IMR-90 (cell line): ENCODE data around the gene CCND1. TPM values are rescaled to one million over a fixed set of nuclear protein-coding genes. Genes with fewer than 3 reads are reported as not detected.
A peak's percentile ranks its signal among the peaks of the same experiment; 100 is the strongest.

ENCODE experiments used
- ATAC-seq: fragments of 200-7000 bp; cut with Tn5 transposase; 2 replicates; pipeline ENCODE4 v1.9.1; 2020; ENCODE audit warnings: low read depth, mild to moderate bottlenecking, moderate library complexity
- BruUV-seq: library from RNA; stranded (reverse); fragments of 400-500 nt; replicated peaks from 2 replicates; lab custom pipeline; 2021; lab: Mats Ljungman, UMichigan
- CTCF ChIA-PET: fragments of 300-600 bp; formaldehyde crosslinking; extraction: SDS; loops from one replicate; lab custom pipeline; 2021; ENCODE audit warnings: antibody characterized with exemption; lab: Yijun Ruan, JAX
- POLR2A ChIA-PET: fragments of 300-600 bp; sonication (Branson Sonifier 250); formaldehyde crosslinking; loops from one replicate; lab custom pipeline; 2022; ENCODE audit warnings: antibody characterized with exemption; ENCODE audit not compliant: unreplicated experiment; lab: Charles Lee
- DNase-seq: peaks from one replicate; pipeline ENCODE4 v3.0.0; 2013
- H2AFZ ChIP-seq: replicated peaks from 2 replicates; pipeline ENCODE3; 2013; ENCODE audit warnings: low read length, mild to moderate bottlenecking; ENCODE audit not compliant: poor library complexity
- H2AK5ac ChIP-seq: 2 replicates; pipeline ENCODE4 v1.6.1; 2013; ENCODE audit warnings: low read depth, low read length, inconsistent platforms
- H2AK9ac ChIP-seq: replicated peaks from 2 replicates; pipeline ENCODE3; 2013; ENCODE audit warnings: mild to moderate bottlenecking, low read depth, low read length, moderate library complexity; ENCODE audit not compliant: poor library complexity
- H2BK120ac ChIP-seq: 2 replicates; pipeline ENCODE4 v1.6.1; 2013; ENCODE audit warnings: low read depth, low read length, inconsistent platforms
- H2BK15ac ChIP-seq: 3 replicates; pipeline ENCODE4 v1.6.1; 2013; ENCODE audit warnings: low read depth, low read length, inconsistent platforms
- H2BK20ac ChIP-seq: 2 replicates; pipeline ENCODE4 v1.6.1; 2013; ENCODE audit warnings: low read depth, mild to moderate bottlenecking, inconsistent platforms, low read length, moderate library complexity
- H2BK5ac ChIP-seq: 2 replicates; pipeline ENCODE4 v1.6.1; 2013; ENCODE audit warnings: mild to moderate bottlenecking, low read depth, low read length, inconsistent platforms; ENCODE audit not compliant: poor library complexity, severe bottlenecking
- H3K14ac ChIP-seq: replicated peaks from 2 replicates; pipeline ENCODE4 v1.6.1; 2013; ENCODE audit warnings: low read depth, low read length, inconsistent platforms
- H3K18ac ChIP-seq: 2 replicates; pipeline ENCODE4 v1.6.1; 2013; ENCODE audit warnings: low read depth, low read length, control low read depth
- H3K23ac ChIP-seq: 2 replicates; pipeline ENCODE4 v1.6.1; 2013; ENCODE audit warnings: low read depth, low read length, inconsistent platforms
- H3K27ac ChIP-seq: 2 replicates; pipeline ENCODE4 v1.5.1; 2013; ENCODE audit warnings: mild to moderate bottlenecking, control low read depth, low read length; ENCODE audit not compliant: insufficient read depth
- H3K27me3 ChIP-seq: 2 replicates; pipeline ENCODE4 v1.6.1; 2013; ENCODE audit warnings: low read length; ENCODE audit not compliant: control insufficient read depth, insufficient read depth
- H3K36me3 ChIP-seq: 2 replicates; pipeline ENCODE4 v1.6.1; 2013; ENCODE audit warnings: low read length, mixed read lengths; ENCODE audit not compliant: control insufficient read depth, insufficient read depth
- H3K4ac ChIP-seq: 2 replicates; pipeline ENCODE4 v1.6.1; 2013; ENCODE audit warnings: low read depth, low read length, inconsistent platforms
- H3K4me1 ChIP-seq: 2 replicates; pipeline ENCODE4 v1.6.1; 2013; ENCODE audit warnings: low read length, mixed read lengths; ENCODE audit not compliant: control insufficient read depth, insufficient read depth
- H3K4me2 ChIP-seq: 2 replicates; pipeline ENCODE4 v1.6.1; 2013; ENCODE audit warnings: low read depth, mild to moderate bottlenecking, control low read depth, low read length, moderate library complexity
- H3K4me3 ChIP-seq: 2 replicates; pipeline ENCODE4 v1.5.1; 2013; ENCODE audit warnings: low read depth, mild to moderate bottlenecking, control low read depth, low read length, moderate library complexity; ENCODE audit not compliant: insufficient read depth
- H3K56ac ChIP-seq: 2 replicates; pipeline ENCODE4 v1.6.1; 2013; ENCODE audit warnings: low read length, inconsistent platforms; ENCODE audit not compliant: insufficient read depth; ENCODE audit errors: extremely low read depth
- H3K79me1 ChIP-seq, 2 experiments: 2 replicates each; pipeline ENCODE4 v1.6.1; 2013; ENCODE audit warnings: low read length in 2 of 2, inconsistent platforms in 1 of 2, low read depth in 1 of 2
- H3K9ac ChIP-seq: 2 replicates; pipeline ENCODE4 v1.6.1; 2013; ENCODE audit warnings: low read depth, low read length, control low read depth
- H3K9me1 ChIP-seq: 2 replicates; pipeline ENCODE4 v1.6.1; 2013; ENCODE audit warnings: low read length, inconsistent platforms; ENCODE audit not compliant: insufficient read depth
- H3K9me3 ChIP-seq: 2 replicates; pipeline ENCODE4 v1.6.1; 2013; ENCODE audit warnings: low read length; ENCODE audit not compliant: control insufficient read depth, insufficient read depth
- H4K20me1 ChIP-seq: 2 replicates; pipeline ENCODE4 v1.6.1; 2013; ENCODE audit warnings: low read length, inconsistent platforms; ENCODE audit not compliant: insufficient read depth
- H4K5ac ChIP-seq: 2 replicates; pipeline ENCODE4 v1.6.1; 2013; ENCODE audit warnings: mild to moderate bottlenecking, low read depth, low read length, control low read depth
- H4K8ac ChIP-seq, 2 experiments: 2 replicates each; pipeline ENCODE4 v1.6.1; 2013; ENCODE audit warnings: low read depth in 2 of 2, low read length in 2 of 2, control low read depth in 1 of 2, inconsistent platforms in 1 of 2
- H4K91ac ChIP-seq: 2 replicates; pipeline ENCODE4 v1.6.1; 2013; ENCODE audit warnings: low read depth, low read length, inconsistent platforms; ENCODE audit not compliant: insufficient read depth
- CHD1 ChIP-seq: IDR thresholded peaks from 2 replicates; pipeline ENCODE4 v1.6.1; 2012; ENCODE audit warnings: low read depth, low read length, improper control_type of control experiment
- CTCF ChIP-seq: conservative IDR thresholded peaks from 2 replicates; pipeline ENCODE4 v1.5.1; 2012; ENCODE audit warnings: mild to moderate bottlenecking, low read depth, low read length, improper control_type of control experiment
- MXI1 ChIP-seq: IDR thresholded peaks from 2 replicates; pipeline ENCODE4 v1.6.1; 2012; ENCODE audit warnings: low read depth, mild to moderate bottlenecking, low read length, moderate library complexity, borderline replicate concordance
- POLR2A ChIP-seq: IDR thresholded peaks from 2 replicates; pipeline ENCODE4 v1.6.1; 2012; ENCODE audit warnings: mild to moderate bottlenecking, low read depth, low read length
- RAD21 ChIP-seq: IDR thresholded peaks from 2 replicates; pipeline ENCODE4 v1.6.1; 2012; ENCODE audit warnings: low read length, improper control_type of control experiment
- SMC3 ChIP-seq: fragments of 150-350 bp; IDR thresholded peaks from 2 replicates; pipeline ENCODE4 v1.6.1; 2016; ENCODE audit warnings: low read depth, mild to moderate bottlenecking, antibody characterized with exemption, low read length, moderate library complexity
- WGBS, 2 experiments: methylation state at CpG; one replicate each; pipeline versions ENCODE4 v1.1.5 to v1.1.7; 2013; ENCODE audit warnings: missing lambda C conversion rate in 2 of 2; ENCODE audit not compliant: insufficient read length in 1 of 2; ENCODE audit errors: extremely low coverage in 2 of 2; 5-methylcytosine and 5-hydroxymethylcytosine counted together
- dilution Hi-C: fragments of 300-500 bp; cut with HindIII; formaldehyde crosslinking; loops from one replicate; pipeline ENCODE4 v1.14.3; 2018; ENCODE audit warnings: low sequenced_read_pairs; ENCODE audit not compliant: unreplicated experiment
- in situ Hi-C: fragments of 300-500 bp; cut with MboI; formaldehyde crosslinking; loops from 3 replicates; pipeline ENCODE4 v1.14.3; 2019; ENCODE audit warnings: low sequenced_read_pairs, inconsistent platforms, mixed read lengths
- intact Hi-C: fragments of 100-400 bp; cut with micrococcal nuclease; formaldehyde crosslinking; loops from 2 replicates; pipeline ENCODE4 v1.10.0; 2022
- polyA plus RNA-seq, 3 experiments: library from polyadenylated mRNA; depleted of rRNA; stranded (reverse); fragments of >200 nt; gene quantifications; 2 replicates each; pipeline ENCODE4 v1.2.3, GENCODE V29; 2012; ENCODE audit warnings: low replicate concordance in 1 of 3
- total RNA-seq: library from RNA; depleted of rRNA; stranded (reverse); fragments of >200 nt; gene quantifications from 2 replicates; pipeline ENCODE4 v1.2.3, GENCODE V29; 2012
- TF ChIP-seq, protein P1 (sequence below): fragments of 150-350 bp; IDR thresholded peaks from 2 replicates; pipeline ENCODE4 v1.6.1; 2017; ENCODE audit warnings: mild to moderate bottlenecking, antibody characterized with exemption, low read length, low read depth

Gene CCND1
- total and polyA plus RNA-seq, 2 of the 4 experiments (the other 2 are of a cell fraction) = 481 to 748 TPM

GRCh38 chr11:69642913-69643632 is 2.1 kb downstream of the CCND1 start:
- peak overlapping the region; percentile 98 for H2AK9ac ChIP-seq
- H4K8ac ChIP-seq = peak overlapping the region in 1 of 2 experiments; percentile 64; a peak in 2 of 4 replicates
- H4K5ac ChIP-seq = peak overlapping the region; percentile 78
- no peaks in the 10 kb centered on the region for H3K9me3 ChIP-seq
- peak overlapping the region; percentile 89 for H3K4me2 ChIP-seq
- no peak overlapping the region for H2BK15ac ChIP-seq
- peaks cover 16 to 53% of the 10 kb centered on the region in 2 experiments for H3K79me1 ChIP-seq
- dilution Hi-C loops = no loop called here
- 0% methylated on average over 16 of the region's 81 CpGs; no CpG with 5 or more reads in 1 of the 2 experiments for WGBS, 2 experiments
- H3K56ac ChIP-seq = peak overlapping the region; percentile 61; the same call in 1 of the 2 replicates
- H2AK5ac ChIP-seq = 0 out of 2 replicates have a peak overlapping the region, but pooled peaks have one; percentile 51
- peak overlapping the region; percentile 98 for H3K27ac ChIP-seq
- peak overlapping the region; percentile 48; the same call in 1 of the 2 replicates for H3K18ac ChIP-seq
- H3K27me3 ChIP-seq = no peaks in the 10 kb centered on the region
- peaks cover 21% of the 10 kb centered on the region for H3K4me1 ChIP-seq
- peak overlapping the region; percentile 86 for H3K4ac ChIP-seq
- H2AFZ ChIP-seq = peak overlapping the region; percentile 68
- H3K9ac ChIP-seq = peak overlapping the region; percentile 100
- CTCF ChIA-PET = interaction anchor here (1.3 to 1.9 kb wide), 3 partner anchors 13 to 350 kb away, joined by 3 to 7 read pairs (median 4); no protein-coding TSS in a partner anchor
- no peaks in the 10 kb centered on the region; the same call in 1 of the 2 replicates for H3K9me1 ChIP-seq
- TF ChIP-seq, protein P1, sequence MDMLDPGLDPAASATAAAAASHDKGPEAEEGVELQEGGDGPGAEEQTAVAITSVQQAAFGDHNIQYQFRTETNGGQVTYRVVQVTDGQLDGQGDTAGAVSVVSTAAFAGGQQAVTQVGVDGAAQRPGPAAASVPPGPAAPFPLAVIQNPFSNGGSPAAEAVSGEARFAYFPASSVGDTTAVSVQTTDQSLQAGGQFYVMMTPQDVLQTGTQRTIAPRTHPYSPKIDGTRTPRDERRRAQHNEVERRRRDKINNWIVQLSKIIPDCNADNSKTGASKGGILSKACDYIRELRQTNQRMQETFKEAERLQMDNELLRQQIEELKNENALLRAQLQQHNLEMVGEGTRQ = no peak
- TF ChIP-seq MXI1 (peak; percentile 44; the same call in 1 of the 2 replicates), POLR2A (peak; percentile 61), CHD1 (no peak), RAD21 (peak; percentile 92), SMC3 (peak; percentile 78), CTCF (peak; percentile 86)
- H2BK5ac ChIP-seq = peak overlapping the region; percentile 97
- H3K4me3 ChIP-seq = peak overlapping the region; percentile 98
- H3K14ac ChIP-seq = peak overlapping the region; percentile 93
- peaks cover 60% of the 10 kb centered on the region for H4K20me1 ChIP-seq
- intact Hi-C loops = loop anchor here (1.0 to 10.0 kb wide), 6 partner anchors 291 to 738 kb away; partner anchors contain the start of genes IGHMBP2, MRGPRF and MRPL21
- POLR2A ChIA-PET = interaction anchor here (0.6 to 2.6 kb wide), 4 partner anchors 134 to 404 kb away, joined by 4 to 11 read pairs (median 4); no protein-coding TSS in a partner anchor
- peaks cover 45% of the 10 kb centered on the region for H3K36me3 ChIP-seq
- in situ Hi-C loops = loop anchor here (5.0 kb wide), 1 partner anchor 341 kb away; no protein-coding TSS in a partner anchor
- H2BK120ac ChIP-seq = peak overlapping the region; percentile 24; the same call in 1 of the 2 replicates
- DNase-seq (peak; percentile 74), ATAC-seq (peak; percentile 13)
- BruUV-seq = no TSS peak
- peak overlapping the region; percentile 74; the same call in 1 of the 2 replicates for H4K91ac ChIP-seq
- no peak overlapping the region for H3K23ac ChIP-seq
- H2BK20ac ChIP-seq = no peak overlapping the region
